Measurements from ENCODE around the gene PMPCA.
A peak's percentile ranks its signal among the peaks of the same experiment; 100 is the strongest.

PMPCA gene

GRCh38 chr9:136383436-136383835 lies 27.0 kb upstream of the PMPCA start:
- Histone ChIP-seq H3K4me3 (replicated peaks; ENCODE audit: insufficient read depth, low read length) (no peak overlapping the region), H3K27ac (replicated peaks) (no peak overlapping the region), H3K27me3 (ENCODE audit: insufficient read depth, poor library complexity, severe bottlenecking) (no peaks in the 10 kb centered on the region)
- no peak for DNase-seq (ENCODE audit: low read depth in 1 of 2, low spot score in 1 of 2)
- no peak for TF ChIP-seq GABPA (IDR thresholded peaks at IDR 0.05; ENCODE audit: low read depth)
- TF ChIP-seq SPI1 (IDR thresholded peaks at IDR 0.05; ENCODE audit: borderline replicate concordance, low read depth) = no peak
- no peak for TF ChIP-seq POLR2AphosphoS5 (IDR thresholded peaks at IDR 0.05; ENCODE audit: low read depth)
- no peak for TF ChIP-seq REST (IDR thresholded peaks at IDR 0.05; ENCODE audit: insufficient replicate concordance, low read depth)
- TF ChIP-seq CTCF (IDR thresholded peaks at IDR 0.05; ENCODE audit: insufficient read depth, low read length) = no peak

GRCh38 chr9:136385015-136385414 lies 25.4 kb upstream of the PMPCA start:
- TF ChIP-seq POLR2AphosphoS5 (IDR thresholded peaks at IDR 0.05; ENCODE audit: low read depth) = 0 out of 2 replicates have a peak, but pooled peaks have one; percentile 32
- TF ChIP-seq REST (IDR thresholded peaks at IDR 0.05; ENCODE audit: insufficient replicate concordance, low read depth) = no peak
- TF ChIP-seq SPI1 (IDR thresholded peaks at IDR 0.05; ENCODE audit: borderline replicate concordance, low read depth) = peak; percentile 60; the same call in 1 of the 2 replicates
- no peak for TF ChIP-seq CTCF (IDR thresholded peaks at IDR 0.05; ENCODE audit: insufficient read depth, low read length)
- TF ChIP-seq GABPA (IDR thresholded peaks at IDR 0.05; ENCODE audit: low read depth) = no peak
- peak in 1 of 2 experiments; percentile 67 for DNase-seq (ENCODE audit: low read depth in 1 of 2, low spot score in 1 of 2)

GRCh38 chr9:136386018-136386417 lies 24.4 kb upstream of the PMPCA start:
- peak in 1 of 2 experiments; percentile 67 for DNase-seq (ENCODE audit: low read depth in 1 of 2, low spot score in 1 of 2)
- Histone ChIP-seq H3K27ac (replicated peaks) (peak overlapping the region; percentile 18; the same call in 1 of the 2 replicates), H3K27me3 (ENCODE audit: insufficient read depth, poor library complexity, severe bottlenecking) (no peaks in the 10 kb centered on the region), H3K4me3 (replicated peaks; ENCODE audit: insufficient read depth, low read length) (no peak overlapping the region)
- TF ChIP-seq REST (IDR thresholded peaks at IDR 0.05; ENCODE audit: insufficient replicate concordance, low read depth) = no peak
- TF ChIP-seq SPI1 (IDR thresholded peaks at IDR 0.05; ENCODE audit: borderline replicate concordance, low read depth) = peak; percentile 69; the same call in 1 of the 2 replicates

More at GRCh38 chr9:136385015-136385414, 25.4 kb upstream of the PMPCA start:
- H3K27ac ChIP-seq (replicated peaks) = peak overlapping the region; percentile 17; the same call in 1 of the 2 replicates
- no peak overlapping the region for H3K4me3 ChIP-seq (replicated peaks; ENCODE audit: insufficient read depth, low read length)
- H3K27me3 ChIP-seq (ENCODE audit: insufficient read depth, poor library complexity, severe bottlenecking) = no peaks in the 10 kb centered on the region
